Mucosa of rectum (tissue), 2 donors: ENCODE results near the gene OSCAR.

Source experiments
- H3K27ac ChIP-seq, 2 donors: one replicate each; pipeline ENCODE4 v1.7.0; 2013; ENCODE audit warnings: inconsistent platforms in 2 of 2, low read depth in 2 of 2, low read length in 2 of 2
- H3K27me3 ChIP-seq, 2 donors: one replicate each; pipeline ENCODE4 v1.7.0; 2013; ENCODE audit warnings: low read length in 2 of 2; ENCODE audit not compliant: control insufficient read depth in 2 of 2, insufficient read depth in 2 of 2
- H3K36me3 ChIP-seq, 2 donors: one replicate each; pipeline ENCODE4 v1.7.0; 2013; ENCODE audit warnings: low read length in 2 of 2; ENCODE audit not compliant: control insufficient read depth in 2 of 2, insufficient read depth in 2 of 2
- H3K4me1 ChIP-seq, 2 donors: one replicate each; pipeline ENCODE4 v1.7.0; 2013; ENCODE audit warnings: low read length in 2 of 2, mild to moderate bottlenecking in 1 of 2; ENCODE audit not compliant: control insufficient read depth in 2 of 2, insufficient read depth in 2 of 2
- H3K4me3 ChIP-seq, 2 donors: one replicate each; pipeline ENCODE4 v1.7.0; 2013; ENCODE audit warnings: low read length in 2 of 2
- H3K9ac ChIP-seq, 2 donors: one replicate each; pipeline ENCODE4 v1.7.0; 2013; ENCODE audit warnings: low read length in 2 of 2, low read depth in 1 of 2, mild to moderate bottlenecking in 1 of 2
- H3K9me3 ChIP-seq, 2 donors: one replicate each; pipeline ENCODE4 v1.7.0; 2013; ENCODE audit warnings: low read length in 2 of 2; ENCODE audit not compliant: control insufficient read depth in 2 of 2
- donor health status: healthy.
- donor health status: Normal muscosa, but diverticular disease.

OSCAR gene

GRCh38 chr19:54124393-54124792 lies 23.8 kb upstream of the OSCAR start:
- H3K27ac ChIP-seq = no peak overlapping the region
- no peaks in the 10 kb centered on the region for H3K27me3 ChIP-seq
- no peak overlapping the region for H3K9ac ChIP-seq
- no peak overlapping the region for H3K4me3 ChIP-seq
- H3K36me3 ChIP-seq = peaks cover 50 to 67% of the 10 kb centered on the region in 2 donors
- no peaks in the 10 kb centered on the region for H3K4me1 ChIP-seq
- H3K9me3 ChIP-seq = no peaks in the 10 kb centered on the region

GRCh38 chr19:54123682-54124081 lies 23.1 kb upstream of the OSCAR start:
- Histone ChIP-seq H3K27ac (no peak overlapping the region), H3K9me3 (no peaks in the 10 kb centered on the region), H3K4me3 (no peak overlapping the region), H3K27me3 (no peaks in the 10 kb centered on the region), H3K9ac (no peak overlapping the region), H3K36me3 (peaks cover 49 to 60% of the 10 kb centered on the region in 2 donors), H3K4me1 (no peaks in the 10 kb centered on the region)

- H3K9me3 ChIP-seq = no peaks in the 10 kb centered on the region
- H3K9ac ChIP-seq = no peak overlapping the region
- H3K36me3 ChIP-seq = peaks cover 41 to 46% of the 10 kb centered on the region in 2 donors
- no peaks in the 10 kb centered on the region for H3K27me3 ChIP-seq
- no peak overlapping the region for H3K27ac ChIP-seq
- H3K4me1 ChIP-seq = peaks cover 3 to 5% of the 10 kb centered on the region in 2 donors
- H3K4me3 ChIP-seq = no peak overlapping the region
Observed at GRCh38 chr19:54121259-54121658, 20.7 kb upstream of the OSCAR start.

- H3K9me3 ChIP-seq = no peaks in the 10 kb centered on the region
- H3K9ac ChIP-seq = peak within 1 kb of the TSS; percentile 88 to 95
- peaks cover 14 to 18% of the 10 kb centered on the region in 2 donors for H3K4me1 ChIP-seq
- peaks cover 14 to 18% of the 10 kb centered on the region in 2 donors for H3K36me3 ChIP-seq
- H3K4me3 ChIP-seq = peak within 1 kb of the TSS; percentile 94
- H3K27me3 ChIP-seq = no peaks in the 10 kb centered on the region
- H3K27ac ChIP-seq = peak within 1 kb of the TSS; percentile 90 to 94
Observed at GRCh38 chr19:54115109-54116063, 14.8 kb upstream of the OSCAR start, which contains the start of the genes PRPF31 and TFPT. PRPF31 (plus strand) TSS chr19:54115754; CDS start chr19:54118279, 2,525 bp downstream. TFPT (minus strand) TSS chr19:54115657; CDS start chr19:54115269, 388 bp downstream.

- Histone ChIP-seq H3K36me3 (peaks cover 16 to 19% of the 10 kb centered on the region in 2 donors), H3K4me1 (peaks cover 14 to 18% of the 10 kb centered on the region in 2 donors), H3K9ac (peak overlapping the region; percentile 88 to 95), H3K4me3 (peak overlapping the region; percentile 94), H3K9me3 (no peaks in the 10 kb centered on the region), H3K27me3 (no peaks in the 10 kb centered on the region), H3K27ac (peak overlapping the region; percentile 19 to 94)
Observed at GRCh38 chr19:54114340-54115108, 13.9 kb upstream of the OSCAR start.

- no peaks in the 10 kb centered on the region for H3K27me3 ChIP-seq
- H3K4me1 ChIP-seq = peaks cover 8% of the 10 kb centered on the region in 2 donors
- H3K9me3 ChIP-seq = no peaks in the 10 kb centered on the region
- H3K27ac ChIP-seq = no peak overlapping the region
- peaks cover 42 to 53% of the 10 kb centered on the region in 2 donors for H3K36me3 ChIP-seq
- H3K9ac ChIP-seq = no peak overlapping the region
- no peak overlapping the region for H3K4me3 ChIP-seq
Observed at GRCh38 chr19:54109651-54110050, 9.0 kb upstream of the OSCAR start.

- no peak overlapping the region for H3K9ac ChIP-seq
- H3K4me1 ChIP-seq = peaks cover under 1% of the 10 kb centered on the region in 2 donors
- H3K4me3 ChIP-seq = no peak overlapping the region
- no peaks in the 10 kb centered on the region for H3K27me3 ChIP-seq
- H3K9me3 ChIP-seq = no peaks in the 10 kb centered on the region
- H3K36me3 ChIP-seq = peaks cover 42 to 53% of the 10 kb centered on the region in 2 donors
- no peak overlapping the region for H3K27ac ChIP-seq
Observed at GRCh38 chr19:54108496-54108895, 7.9 kb upstream of the OSCAR start.

GRCh38 chr19:54107876-54108490 lies 7.4 kb upstream of the OSCAR start:
- H3K9ac ChIP-seq = no peak overlapping the region
- H3K27ac ChIP-seq = no peak overlapping the region
- H3K9me3 ChIP-seq = no peaks in the 10 kb centered on the region
- H3K36me3 ChIP-seq = peaks cover 39 to 51% of the 10 kb centered on the region in 2 donors
- no peaks in the 10 kb centered on the region for H3K27me3 ChIP-seq
- no peak overlapping the region for H3K4me3 ChIP-seq
- peaks cover 4 to 5% of the 10 kb centered on the region in 2 donors for H3K4me1 ChIP-seq

GRCh38 chr19:54106716-54107115 lies 6.1 kb upstream of the OSCAR start:
- no peak overlapping the region for H3K4me3 ChIP-seq
- no peaks in the 10 kb centered on the region for H3K9me3 ChIP-seq
- H3K9ac ChIP-seq = no peak overlapping the region
- no peak overlapping the region for H3K27ac ChIP-seq
- H3K36me3 ChIP-seq = peaks cover 39 to 51% of the 10 kb centered on the region in 2 donors
- H3K27me3 ChIP-seq = no peaks in the 10 kb centered on the region
- H3K4me1 ChIP-seq = peaks cover 8 to 12% of the 10 kb centered on the region in 2 donors
